ENCODE measurements around the gene CACNA1S. TPM values are rescaled to one million over a fixed set of nuclear protein-coding genes. Genes with fewer than 3 reads are reported as not detected.

The CACNA1S gene
- total and polyA plus RNA-seq, 12 donors: under 0.01 to 0.07 TPM; not detected in 10

DNA sequence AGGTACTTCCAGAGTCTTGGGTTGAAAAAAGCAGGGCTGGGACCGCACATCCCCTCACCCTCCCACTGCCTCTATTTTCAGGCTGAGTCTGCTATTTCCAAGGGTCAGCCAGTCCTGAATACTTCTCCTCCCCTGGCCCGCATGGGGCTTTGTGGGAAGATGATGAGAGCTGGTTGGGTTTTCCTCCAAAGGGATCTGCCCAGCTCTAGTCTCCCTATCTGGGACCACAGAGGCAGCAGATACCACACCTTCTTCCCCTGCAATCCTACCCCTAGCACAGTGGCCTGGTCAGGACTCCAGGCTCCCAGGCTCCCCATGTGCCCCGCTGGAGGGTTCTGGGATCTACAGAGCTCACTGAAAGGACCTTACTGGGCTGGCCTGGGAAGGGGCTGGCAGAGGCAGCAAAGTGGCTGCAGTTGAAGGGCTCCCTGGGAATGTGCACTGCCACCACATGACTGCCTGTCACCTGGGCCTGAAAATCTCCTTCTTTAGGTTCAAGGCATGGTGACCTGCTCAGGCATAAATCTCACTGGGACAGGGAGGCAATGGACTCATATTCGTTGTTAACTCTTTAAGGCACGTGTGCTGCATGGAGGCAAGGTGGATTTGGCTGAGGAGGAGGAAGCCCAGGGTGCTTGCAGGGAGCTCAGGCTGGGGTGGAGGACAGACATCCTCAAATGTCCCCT lies 13.1 kb downstream of the CACNA1S start:
- intact Hi-C loops (cut with DNase I): no loop called here
- no peak for DNase-seq
- WGBS, 4 donors: 64 to 81% (median 76%) methylated on average over 4 to 5 of the region's 5 CpGs
- no peak overlapping the region for H3K4me3 ChIP-seq
- H3K4me1 ChIP-seq (replicated peaks in 1 of 2): no peaks in the 10 kb centered on the region
- TF ChIP-seq POLR2A (IDR thresholded peaks at IDR 0.05) (no peak), CTCF (IDR thresholded peaks at IDR 0.05) (no peak)
- no peaks in the 10 kb centered on the region for H3K27me3 ChIP-seq
- no peaks in the 10 kb centered on the region for H3K36me3 ChIP-seq (replicated peaks in 1 of 2)
- no peak overlapping the region for H3K27ac ChIP-seq
- H3K9me3 ChIP-seq (replicated peaks in 1 of 3): no peaks in the 10 kb centered on the region

GRCh38 chr1:201096977-201097856 lies 15.0 kb downstream of the CACNA1S start:
- 80 to 90% (median 85%) methylated on average over 17 of the region's 17 CpGs for WGBS, 4 donors
- intact Hi-C loops (cut with DNase I): no loop called here
- Histone ChIP-seq H3K36me3 (replicated peaks in 1 of 2) (no peaks in the 10 kb centered on the region), H3K4me1 (replicated peaks in 1 of 2) (no peaks in the 10 kb centered on the region), H3K4me3 (no peak overlapping the region), H3K27me3 (no peaks in the 10 kb centered on the region), H3K27ac (no peak overlapping the region), H3K9me3 (replicated peaks in 1 of 3) (no peaks in the 10 kb centered on the region)
- no peak for TF ChIP-seq POLR2A (IDR thresholded peaks at IDR 0.05)
- TF ChIP-seq CTCF (IDR thresholded peaks at IDR 0.05): no peak
- DNase-seq: no peak

DNA sequence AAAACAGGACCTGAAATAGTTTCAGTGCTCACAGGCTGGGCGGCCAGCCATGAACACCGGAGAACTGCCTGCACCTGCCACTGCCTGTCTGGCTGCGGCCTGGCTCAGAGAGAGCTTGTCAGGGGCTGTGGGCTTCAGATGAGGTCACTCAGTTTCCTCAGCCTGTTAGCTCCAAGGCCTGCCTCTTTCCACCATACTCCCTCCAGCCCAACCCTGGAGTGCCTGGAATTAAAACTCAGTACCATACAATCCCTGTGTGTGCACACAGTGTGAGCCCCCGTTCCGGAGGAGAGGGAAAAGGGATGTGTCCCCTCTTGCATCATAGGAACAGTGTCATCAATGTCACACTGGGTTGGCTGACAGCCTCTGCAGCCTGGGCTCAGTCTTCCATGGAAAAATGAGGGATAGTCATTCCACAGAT lies 16.2 kb downstream of the CACNA1S start:
- 60 to 87% (median 86%) methylated on average over 4 to 5 of the region's 5 CpGs for WGBS, 4 donors

More for the DNA sequence above, 16.2 kb downstream of the CACNA1S start:
- Histone ChIP-seq H3K36me3 (replicated peaks in 1 of 2) (no peaks in the 10 kb centered on the region), H3K4me1 (replicated peaks in 1 of 2) (no peaks in the 10 kb centered on the region), H3K27ac (no peak overlapping the region), H3K4me3 (no peak overlapping the region), H3K9me3 (replicated peaks in 1 of 3) (no peaks in the 10 kb centered on the region), H3K27me3 (no peaks in the 10 kb centered on the region)
- DNase-seq: no peak
- intact Hi-C loops (cut with DNase I): no loop called here
- no peak for TF ChIP-seq CTCF (IDR thresholded peaks at IDR 0.05)
- TF ChIP-seq POLR2A (IDR thresholded peaks at IDR 0.05): no peak
